ENCODE data around the gene RPAP3.

GRCh38 chr12:47737936-47738594 lies 32.2 kb upstream of the RPAP3 start:
- TF ChIP-seq CTCF (conservative IDR thresholded peaks at IDR 0.05; ENCODE audit: low read depth, low read length) (no peak), EZH2 (IDR thresholded peaks at IDR 0.05; ENCODE audit: low read length, unreplicated experiment) (no peak)
